CD14-positive monocyte (primary cell): ENCODE measurements around the gene ORC3. TPM values are rescaled to one million over a fixed set of nuclear protein-coding genes. Genes with fewer than 3 reads are reported as not detected.
A peak's percentile ranks its signal among the peaks of the same experiment; 100 is the strongest.

Experiments
- DNase-seq, 3 donors: peaks; one replicate each; pipeline ENCODE4 v3.0.0-alpha.2; 2011 to 2022
- H2AFZ ChIP-seq: 2 replicates; pipeline ENCODE4 v1.6.0; 2012; ENCODE audit warnings: mild to moderate bottlenecking, low read depth, low read length, inconsistent platforms; ENCODE audit not compliant: insufficient read depth, poor library complexity, severe bottlenecking
- H3K27ac ChIP-seq, 2 donors: 1 replicate in 1 of 2; 2 replicates in 1 of 2; pipeline ENCODE4 v1.5.1; 2012 to 2013; ENCODE audit warnings: low read length in 2 of 2, control low read depth in 1 of 2, inconsistent platforms in 1 of 2, low read depth in 1 of 2, mild to moderate bottlenecking in 1 of 2
- H3K27me3 ChIP-seq, 2 donors: one replicate each; pipeline versions ENCODE4 v1.6.0 to v1.6.1; 2011 to 2013; ENCODE audit warnings: low read length in 2 of 2; ENCODE audit not compliant: control insufficient read depth in 2 of 2, insufficient read depth in 2 of 2
- H3K36me3 ChIP-seq, 2 donors: replicated peaks in 1 of 2; 1 replicate in 1 of 2; 2 replicates in 1 of 2; pipeline versions ENCODE4 v1.5.1 to v1.6.1; 2012 to 2013; ENCODE audit warnings: low read length in 2 of 2, control low read depth in 1 of 2, inconsistent platforms in 1 of 2, mild to moderate bottlenecking in 1 of 2; ENCODE audit not compliant: insufficient read depth in 2 of 2, control insufficient read depth in 1 of 2
- H3K4me1 ChIP-seq, 2 donors: 1 replicate in 1 of 2; 2 replicates in 1 of 2; pipeline versions ENCODE4 v1.5.1 to v1.6.1; 2012 to 2013; ENCODE audit warnings: low read length in 2 of 2, control low read depth in 1 of 2, inconsistent platforms in 1 of 2, mild to moderate bottlenecking in 1 of 2, moderate library complexity in 1 of 2; ENCODE audit not compliant: insufficient read depth in 2 of 2, control insufficient read depth in 1 of 2
- H3K4me2 ChIP-seq: replicated peaks from 2 replicates; pipeline ENCODE3; 2012; ENCODE audit warnings: low read length, moderate library complexity, mild to moderate bottlenecking; ENCODE audit not compliant: poor library complexity, severe bottlenecking; ENCODE audit errors: extremely low read depth
- H3K4me3 ChIP-seq, 3 experiments: fragments of 200-600 bp in 1 of 3; sonication (generic) in 1 of 3; replicated peaks in 1 of 3; 1 replicate in 2 of 3; 2 replicates in 1 of 3; pipeline ENCODE4 v1.5.1; 2011 to 2013; ENCODE audit warnings: low read length in 3 of 3, mild to moderate bottlenecking in 3 of 3, control low read depth in 2 of 3, low read depth in 2 of 3, inconsistent platforms in 1 of 3, moderate library complexity in 1 of 3
- H3K79me2 ChIP-seq: 2 replicates; pipeline ENCODE4 v1.6.0; 2012; ENCODE audit warnings: mild to moderate bottlenecking, control low read depth, inconsistent platforms, low read length, moderate library complexity; ENCODE audit not compliant: insufficient read depth
- H3K9ac ChIP-seq: 2 replicates; pipeline ENCODE4 v1.6.0; 2017; ENCODE audit warnings: low read length, mild to moderate bottlenecking; ENCODE audit not compliant: insufficient read depth, poor library complexity, severe bottlenecking
- H3K9me3 ChIP-seq, 2 donors: replicated peaks in 1 of 2; 1 replicate in 1 of 2; 2 replicates in 1 of 2; pipeline versions ENCODE4 v1.5.1 to v1.6.1; 2012 to 2013; ENCODE audit warnings: low read length in 2 of 2, control low read depth in 1 of 2; ENCODE audit not compliant: control insufficient read depth in 1 of 2, insufficient read depth in 1 of 2
- H4K20me1 ChIP-seq: 2 replicates; pipeline ENCODE4 v1.6.0; 2012; ENCODE audit warnings: mild to moderate bottlenecking, low read length, control low read depth, moderate library complexity; ENCODE audit not compliant: insufficient read depth
- H3K27ac Mint-ChIP-seq, 7 donors: one replicate each; pipeline ENCODE4 v1.8.0; 2020; ENCODE audit warnings: mild to moderate bottlenecking in 7 of 7, mixed read lengths in 7 of 7, moderate library complexity in 6 of 7, inconsistent platforms in 2 of 7
- H3K27me3 Mint-ChIP-seq, 3 donors: one replicate each; pipeline ENCODE4 v1.8.0; 2021 to 2022; ENCODE audit warnings: low read depth in 3 of 3, mild to moderate bottlenecking in 3 of 3, mixed read lengths in 3 of 3, moderate library complexity in 3 of 3, inconsistent platforms in 1 of 3
- H3K36me3 Mint-ChIP-seq, 2 donors: one replicate each; pipeline ENCODE4 v1.8.0; 2020; ENCODE audit warnings: mixed read lengths in 2 of 2, inconsistent platforms in 1 of 2, mild to moderate bottlenecking in 1 of 2
- H3K4me1 Mint-ChIP-seq: one replicate; pipeline ENCODE4 v1.8.0; 2020; ENCODE audit warnings: mild to moderate bottlenecking, mixed read lengths
- H3K4me3 Mint-ChIP-seq, 2 donors: one replicate each; pipeline ENCODE4 v1.8.0; 2020; ENCODE audit warnings: mild to moderate bottlenecking in 2 of 2, mixed read lengths in 2 of 2, moderate library complexity in 1 of 2
- H3K9me3 Mint-ChIP-seq, 7 donors: one replicate each; pipeline ENCODE4 v1.8.0; 2020 to 2022; ENCODE audit warnings: mixed read lengths in 7 of 7, mild to moderate bottlenecking in 6 of 7, moderate library complexity in 6 of 7, inconsistent platforms in 2 of 7
- WGBS: methylation state at CpG from one replicate; pipeline ENCODE4 v1.1.5; 2013; ENCODE audit warnings: missing lambda C conversion rate; ENCODE audit not compliant: insufficient coverage; 5-methylcytosine and 5-hydroxymethylcytosine counted together
- intact Hi-C, 2 donors: fragments of 100-400 bp; cut with micrococcal nuclease; formaldehyde crosslinking; loops; one replicate each; pipeline versions ENCODE4 v1.15.0 to v1.15.1; 2023
- polyA plus RNA-seq, 3 donors: library from polyadenylated mRNA; depleted of rRNA in 1 of 3; unstranded in 2 of 3; stranded (reverse) in 1 of 3; fragments of 300-500 nt in 2 of 3; fragments of >200 nt in 1 of 3; fragmentation: Illumina TruSeq in 2 of 3; gene quantifications; 1 replicate in 2 of 3; 2 replicates in 1 of 3; pipeline ENCODE4 v1.2.3, GENCODE V29; 2012 to 2021
- TF ChIP-seq, protein P1 (sequence below): fragments of 200-600 bp; IDR thresholded peaks from one replicate; pipeline ENCODE4 v1.8.0; 2022; ENCODE audit warnings: antibody characterized with exemption, mild to moderate bottlenecking

The ORC3 gene
- polyA plus RNA-seq, 3 donors = 9.1 to 20.7 (median 16.2) TPM

DNA sequence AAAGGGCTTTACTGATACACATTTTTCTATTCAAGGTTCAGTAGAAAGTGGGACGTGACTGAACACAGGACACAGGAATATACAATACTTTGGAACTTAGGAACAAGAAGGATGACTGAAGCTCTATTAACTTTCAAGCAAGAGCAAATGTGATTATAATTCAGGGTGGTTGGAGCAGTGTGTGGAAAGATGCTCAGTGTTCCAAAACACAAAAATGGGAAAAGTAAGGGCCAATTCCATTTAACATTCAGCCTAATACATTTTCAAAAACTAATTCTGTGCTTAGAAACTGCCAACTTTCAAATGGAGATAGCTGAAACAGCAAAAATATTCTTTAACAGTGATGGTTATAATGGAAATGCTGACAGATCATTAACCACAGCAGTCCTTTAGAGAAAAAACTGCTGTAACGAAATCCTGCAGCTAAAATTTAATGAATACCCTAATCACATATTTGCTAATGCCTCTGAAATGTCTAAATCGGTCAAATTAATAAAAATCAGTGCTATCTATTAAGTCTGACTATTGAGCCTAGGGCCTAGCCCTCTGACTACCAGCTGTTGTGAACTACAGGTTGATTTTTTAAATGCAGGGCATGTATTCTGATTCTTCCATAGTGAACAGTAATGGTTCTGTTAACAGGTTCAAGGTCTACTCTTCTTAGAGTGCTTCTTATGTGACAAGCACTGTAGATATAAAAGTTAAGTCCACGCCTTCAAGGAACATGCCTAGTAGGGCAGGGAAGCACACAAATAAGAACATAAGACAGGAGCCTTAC is 46.0 kb upstream of the ORC3 start:
- intact Hi-C loops = no loop called here
- Histone ChIP-seq H3K4me1 (no peaks in the 10 kb centered on the region), H3K79me2 (no peaks in the 10 kb centered on the region), H4K20me1 (no peaks in the 10 kb centered on the region), H3K4me2 (no peak overlapping the region), H2AFZ (no peak overlapping the region), H3K27me3 (no peaks in the 10 kb centered on the region), H3K36me3 (peaks cover 55 to 91% of the 10 kb centered on the region in 2 donors), H3K9ac (no peak overlapping the region), H3K27ac (peak overlapping the region in 1 of 2 donors; percentile 0), H3K9me3 (peaks cover 8 to 10% of the 10 kb centered on the region in 2 donors), H3K4me3 (no peak overlapping the region)
- H3K27ac Mint-ChIP-seq = no peak overlapping the region
- H3K27me3 Mint-ChIP-seq = peaks cover 0 to 4% (median 0%) of the 10 kb centered on the region in 3 donors
- 80% methylated on average over 1 of the region's 4 CpGs for WGBS
- no peaks in the 10 kb centered on the region for H3K4me1 Mint-ChIP-seq
- H3K36me3 Mint-ChIP-seq = peaks cover 55 to 87% of the 10 kb centered on the region in 2 donors
- DNase-seq = no peak
- H3K9me3 Mint-ChIP-seq = peaks cover 4 to 14% (median 8%) of the 10 kb centered on the region in 7 donors
- no peak overlapping the region for H3K4me3 Mint-ChIP-seq
- TF ChIP-seq, protein P1, sequence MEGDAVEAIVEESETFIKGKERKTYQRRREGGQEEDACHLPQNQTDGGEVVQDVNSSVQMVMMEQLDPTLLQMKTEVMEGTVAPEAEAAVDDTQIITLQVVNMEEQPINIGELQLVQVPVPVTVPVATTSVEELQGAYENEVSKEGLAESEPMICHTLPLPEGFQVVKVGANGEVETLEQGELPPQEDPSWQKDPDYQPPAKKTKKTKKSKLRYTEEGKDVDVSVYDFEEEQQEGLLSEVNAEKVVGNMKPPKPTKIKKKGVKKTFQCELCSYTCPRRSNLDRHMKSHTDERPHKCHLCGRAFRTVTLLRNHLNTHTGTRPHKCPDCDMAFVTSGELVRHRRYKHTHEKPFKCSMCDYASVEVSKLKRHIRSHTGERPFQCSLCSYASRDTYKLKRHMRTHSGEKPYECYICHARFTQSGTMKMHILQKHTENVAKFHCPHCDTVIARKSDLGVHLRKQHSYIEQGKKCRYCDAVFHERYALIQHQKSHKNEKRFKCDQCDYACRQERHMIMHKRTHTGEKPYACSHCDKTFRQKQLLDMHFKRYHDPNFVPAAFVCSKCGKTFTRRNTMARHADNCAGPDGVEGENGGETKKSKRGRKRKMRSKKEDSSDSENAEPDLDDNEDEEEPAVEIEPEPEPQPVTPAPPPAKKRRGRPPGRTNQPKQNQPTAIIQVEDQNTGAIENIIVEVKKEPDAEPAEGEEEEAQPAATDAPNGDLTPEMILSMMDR = no peak

DNA sequence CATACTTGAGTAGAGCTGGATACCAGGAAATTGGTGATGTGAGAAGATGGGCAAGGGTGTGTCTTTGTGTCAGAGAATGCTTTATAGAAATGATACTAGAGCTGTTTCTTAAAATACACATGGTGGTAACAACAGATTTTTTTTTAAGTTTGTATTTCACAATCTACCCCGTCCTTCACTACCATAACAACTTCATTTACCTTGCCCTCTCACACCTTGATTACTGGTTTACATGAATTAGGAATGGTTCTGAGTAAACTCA is 45.5 kb upstream of the ORC3 start:
- no peaks in the 10 kb centered on the region for H3K4me1 ChIP-seq
- peaks cover 55 to 90% of the 10 kb centered on the region in 2 donors for H3K36me3 ChIP-seq
- H3K9ac ChIP-seq = no peak overlapping the region
- intact Hi-C loops = no loop called here
- peaks cover 8 to 10% of the 10 kb centered on the region in 2 donors for H3K9me3 ChIP-seq
- peaks cover 4 to 14% (median 6%) of the 10 kb centered on the region in 7 donors for H3K9me3 Mint-ChIP-seq
- no peaks in the 10 kb centered on the region for H3K27me3 ChIP-seq
- no peaks in the 10 kb centered on the region for H3K79me2 ChIP-seq
- peak overlapping the region in 1 of 2 donors; percentile 0 for H3K27ac ChIP-seq
- no peak overlapping the region for H3K4me3 Mint-ChIP-seq
- peaks cover 0 to 4% (median 0%) of the 10 kb centered on the region in 3 donors for H3K27me3 Mint-ChIP-seq
- no peak overlapping the region for H3K4me3 ChIP-seq
- H4K20me1 ChIP-seq = no peaks in the 10 kb centered on the region
- H3K36me3 Mint-ChIP-seq = peaks cover 50 to 89% of the 10 kb centered on the region in 2 donors
- H2AFZ ChIP-seq = no peak overlapping the region
- WGBS = no CpG with 5 or more reads among the region's 1 CpG
- TF ChIP-seq, protein P1 = no peak
- H3K27ac Mint-ChIP-seq = no peak overlapping the region
- H3K4me2 ChIP-seq = no peak overlapping the region
- no peak for DNase-seq
- H3K4me1 Mint-ChIP-seq = no peaks in the 10 kb centered on the region
